GM19240 (cell line): ENCODE results near the gene TEX10.
A peak's percentile ranks its signal among the peaks of the same experiment; 100 is the strongest.
"Not testable (repeated sequence)": the region's sequence is repeated elsewhere in the genome, so short reads cannot be mapped to it uniquely, and the experiment has no call there.

Experiments
- DNase-seq: peaks from one replicate; pipeline ENCODE4 v3.0.0; 2011; ENCODE audit warnings: low spot score; ENCODE audit not compliant: insufficient read length

The TEX10 gene

DNA sequence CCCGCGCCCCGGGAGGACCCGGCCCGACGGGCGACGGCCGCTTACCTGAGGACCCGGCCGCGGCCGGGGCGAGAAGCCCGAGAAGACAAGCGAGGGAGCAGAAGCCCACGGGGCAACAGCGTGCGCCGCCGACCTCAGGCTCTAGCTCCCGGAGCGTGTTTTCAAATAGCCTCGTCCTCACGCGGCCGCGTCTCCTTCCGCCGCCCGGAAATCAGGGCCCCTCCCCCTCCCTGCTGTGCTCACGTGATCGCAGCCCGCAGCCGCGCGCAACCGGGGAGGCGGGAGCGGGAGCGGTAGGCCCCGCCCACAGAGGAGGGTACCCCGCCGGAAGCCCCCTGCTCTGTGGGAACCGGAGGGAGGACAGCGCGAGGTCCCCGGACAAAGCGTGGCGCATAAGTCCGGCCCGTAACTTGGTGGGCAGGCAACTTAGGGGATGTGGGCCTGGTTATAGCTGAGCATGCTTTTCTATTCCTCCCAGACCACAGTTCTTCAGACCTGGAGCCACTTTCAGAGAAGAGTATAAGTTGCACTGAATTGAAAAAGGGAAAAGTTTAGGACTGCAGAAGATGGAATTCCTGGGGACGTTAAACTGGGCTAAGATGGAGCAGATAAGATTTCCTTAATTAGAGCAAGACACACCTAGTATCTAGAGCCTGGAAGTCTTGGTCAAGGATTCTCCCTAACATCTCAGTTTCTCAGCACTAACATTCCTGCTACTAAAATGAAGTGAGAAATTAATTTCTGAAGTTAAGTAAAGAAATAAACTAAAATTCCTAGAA lies at the start of gene TEX10:
Gene TEX10 (minus strand): TSS at position 216 of the 779 bp plus-strand sequence. CDS start 3,579 bp downstream, outside the sequence.
- peak; percentile 67 for DNase-seq

DNA sequence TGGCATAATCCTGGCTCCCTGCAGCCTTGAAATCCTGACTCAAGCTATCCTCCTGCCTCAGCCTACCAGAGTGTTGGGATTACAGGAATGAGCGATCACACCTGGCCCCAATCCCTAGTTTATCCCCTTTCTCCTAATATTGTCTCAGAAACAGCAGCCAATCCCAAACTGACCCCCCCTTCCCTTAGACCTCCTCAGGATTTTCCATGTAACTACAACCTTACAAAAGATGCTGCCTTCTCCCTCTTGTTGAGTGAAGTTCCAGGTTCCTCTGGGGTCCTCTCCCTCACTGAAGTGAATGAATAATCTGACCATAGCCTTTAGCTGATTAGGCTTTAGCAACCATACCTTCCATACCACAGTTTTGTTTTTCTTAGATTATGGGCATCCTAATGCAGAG lies 48.3 kb upstream of the TEX10 start:
- no peak for DNase-seq

DNA sequence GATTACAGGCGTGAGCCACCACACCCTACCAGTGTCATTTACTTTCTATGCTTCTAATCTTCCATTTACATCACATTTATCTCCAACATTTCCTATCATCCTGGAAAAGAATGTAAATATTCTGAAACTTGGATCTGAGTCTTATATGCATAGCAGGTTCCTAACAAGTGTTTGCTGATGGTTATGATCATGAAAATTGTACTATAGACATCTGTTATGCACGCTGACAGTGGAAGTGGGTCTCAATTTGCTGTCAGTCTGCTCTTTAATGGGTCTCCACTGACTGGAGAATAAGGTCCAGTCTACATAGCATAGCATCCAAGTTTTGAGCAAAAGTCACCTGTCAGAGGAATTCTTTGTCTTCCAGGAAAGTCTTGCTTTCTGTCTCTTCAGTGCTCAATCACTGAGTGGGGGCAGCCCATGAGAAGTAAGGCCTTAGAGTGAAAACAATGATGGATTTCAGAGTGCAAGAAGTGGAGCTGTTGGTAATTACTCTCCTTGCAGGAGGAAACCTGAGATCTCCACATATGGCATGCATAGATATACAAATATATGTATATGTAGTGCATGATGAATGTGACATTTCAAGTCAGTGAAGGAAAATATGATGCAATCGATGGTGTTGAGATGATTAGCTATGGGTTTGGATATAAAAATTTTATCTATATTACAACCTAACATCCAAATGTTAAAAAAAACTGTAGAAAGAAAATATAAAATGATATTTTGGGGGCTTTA lies 45.0 kb upstream of the TEX10 start:
- DNase-seq = no peak

DNA sequence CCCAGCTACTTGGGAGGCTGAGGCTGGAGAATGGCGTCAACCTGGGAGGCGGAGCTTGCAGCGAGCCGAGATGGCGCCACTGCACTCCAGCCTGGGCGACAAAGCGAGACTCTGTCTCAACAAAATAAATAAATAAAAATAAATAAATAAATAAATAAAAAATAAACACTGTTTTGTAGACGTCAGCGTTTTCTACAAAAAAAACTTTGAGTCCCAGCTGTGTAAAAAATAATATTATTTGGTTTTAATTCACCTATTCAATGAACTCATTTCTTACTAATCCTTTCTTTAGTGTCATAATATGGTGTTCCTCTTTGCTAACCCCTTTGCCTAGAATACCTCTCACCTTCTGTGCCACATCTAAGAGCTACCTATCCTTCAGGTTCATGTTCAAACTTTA lies 44.0 kb upstream of the TEX10 start:
- no peak for DNase-seq

DNA sequence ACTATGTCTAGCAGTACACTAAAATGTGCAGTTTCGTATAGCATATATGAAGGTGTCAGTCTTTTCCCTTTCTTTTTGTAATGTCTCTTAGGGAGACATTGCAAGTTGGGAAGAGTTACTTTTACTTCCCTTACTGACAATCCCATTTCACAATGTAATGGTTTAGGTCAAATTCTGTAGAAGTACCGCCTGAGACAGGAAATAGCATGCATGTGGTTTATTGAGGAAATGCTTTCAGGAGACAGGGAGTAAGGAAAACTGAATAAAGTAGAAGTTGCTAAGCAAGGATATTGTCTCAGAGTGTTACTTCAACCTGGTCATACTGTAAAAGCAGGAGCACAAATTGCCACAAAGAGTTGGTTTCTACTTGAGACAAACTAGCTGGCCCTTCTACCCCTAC lies 42.1 kb upstream of the TEX10 start:
- no peak for DNase-seq

DNA sequence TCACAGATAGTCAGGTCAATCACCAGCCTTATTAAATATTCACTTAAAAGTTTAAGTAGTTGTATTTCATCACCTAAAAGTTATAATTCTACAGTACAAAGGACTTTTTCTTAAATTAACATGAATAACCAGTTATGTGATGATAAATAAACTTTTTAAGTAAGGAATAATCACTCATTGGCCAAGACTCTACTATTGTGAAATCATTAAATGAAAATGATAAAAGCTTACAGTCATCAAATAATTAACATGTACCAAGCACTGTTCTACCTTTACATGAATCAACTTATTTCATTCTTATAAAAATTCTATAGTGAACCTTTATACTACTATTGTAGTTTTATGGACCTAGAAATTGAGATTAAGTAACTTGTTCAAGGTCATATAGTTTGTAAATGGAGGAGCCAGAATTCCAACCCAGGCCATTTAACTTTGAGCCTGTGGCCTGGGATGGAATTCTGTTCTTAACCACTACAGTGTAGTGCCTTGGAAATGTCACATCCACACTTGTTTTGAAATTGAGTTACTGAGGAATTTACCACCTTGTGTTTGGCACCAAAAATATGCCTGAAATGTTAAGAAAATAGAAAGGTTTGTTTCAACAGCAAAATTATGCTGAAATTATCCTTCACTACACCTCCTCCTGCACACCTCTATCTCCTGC lies 41.4 kb upstream of the TEX10 start:
- DNase-seq = no peak

DNA sequence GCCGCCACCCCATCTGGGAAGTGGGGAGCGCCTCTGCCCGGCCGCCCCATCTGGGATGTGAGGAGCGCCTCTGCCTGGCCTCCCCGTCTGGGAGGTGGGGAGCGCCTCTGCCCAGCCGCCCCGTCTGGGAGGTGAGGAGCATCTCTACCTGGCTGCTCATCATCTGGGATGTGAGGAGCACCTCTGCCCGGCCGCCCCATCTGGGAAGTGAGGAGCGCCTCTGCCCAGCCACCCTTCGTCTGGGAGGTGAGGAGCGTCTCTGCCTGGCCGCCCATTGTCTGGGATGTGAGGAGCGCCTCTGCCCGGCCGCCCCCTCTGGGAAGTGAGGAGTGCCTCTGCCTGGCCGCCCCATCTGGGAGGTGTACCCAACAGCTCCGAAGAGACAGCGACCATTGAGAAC lies 40.2 kb upstream of the TEX10 start:
- DNase-seq = not testable (repeated sequence)

DNA sequence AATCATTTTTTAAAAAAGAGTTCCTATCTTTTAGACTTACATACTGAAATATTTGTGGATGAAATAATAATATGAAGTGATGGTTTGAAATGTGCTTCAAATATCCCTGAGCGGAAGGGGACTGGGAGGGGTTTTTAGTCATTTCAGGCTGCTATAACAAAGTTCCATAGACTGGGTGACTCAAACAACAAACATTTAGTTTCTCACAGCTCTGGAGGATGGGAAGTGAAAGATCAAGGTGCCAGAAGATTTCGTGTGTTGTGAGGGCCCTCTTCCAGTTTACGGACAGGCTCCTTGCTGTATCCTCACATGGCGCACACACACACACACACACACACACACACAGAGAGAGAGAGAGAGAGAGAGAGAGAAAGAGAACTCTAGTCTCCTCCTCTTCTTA lies 27.1 kb upstream of the TEX10 start:
- DNase-seq = no peak

DNA sequence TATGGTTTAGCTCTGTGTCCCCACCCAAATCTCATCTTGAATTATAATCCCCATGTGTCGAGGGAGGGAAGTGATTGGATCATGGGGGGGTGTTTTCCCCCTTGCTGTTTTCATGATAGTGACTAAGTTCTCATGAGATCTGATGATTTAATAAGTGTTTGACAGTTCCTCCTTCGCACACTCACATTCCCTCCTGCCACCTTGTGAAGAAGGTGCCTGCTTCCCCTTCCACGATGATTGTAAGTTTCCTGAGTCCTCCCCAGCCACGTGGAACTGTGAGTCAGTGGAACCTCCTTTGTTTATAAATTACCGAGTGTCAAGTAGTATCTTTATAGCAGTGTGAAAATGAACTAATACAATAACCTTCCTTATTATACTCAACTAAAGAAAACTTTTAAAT lies 24.3 kb upstream of the TEX10 start:
- no peak for DNase-seq

DNA sequence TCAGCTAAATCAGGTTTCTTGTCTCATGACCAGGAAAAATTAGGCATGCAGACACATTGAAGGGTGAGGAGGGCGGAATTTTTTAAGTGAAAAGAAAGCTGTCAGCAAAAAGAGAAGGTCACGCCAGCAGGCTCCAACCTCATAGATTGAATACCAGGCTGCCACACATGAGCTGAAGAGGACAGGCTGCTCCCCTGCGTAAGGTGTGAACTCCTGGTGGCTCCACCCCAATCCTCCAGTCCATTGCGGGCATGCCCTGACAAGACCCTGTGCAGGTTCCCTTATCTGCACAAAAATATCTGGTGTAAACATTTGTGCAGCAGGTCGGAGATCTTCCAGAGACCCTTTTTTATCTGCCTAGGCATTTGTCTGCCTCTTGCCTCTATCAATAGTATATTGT lies 22.9 kb upstream of the TEX10 start:
- no peak for DNase-seq

DNA sequence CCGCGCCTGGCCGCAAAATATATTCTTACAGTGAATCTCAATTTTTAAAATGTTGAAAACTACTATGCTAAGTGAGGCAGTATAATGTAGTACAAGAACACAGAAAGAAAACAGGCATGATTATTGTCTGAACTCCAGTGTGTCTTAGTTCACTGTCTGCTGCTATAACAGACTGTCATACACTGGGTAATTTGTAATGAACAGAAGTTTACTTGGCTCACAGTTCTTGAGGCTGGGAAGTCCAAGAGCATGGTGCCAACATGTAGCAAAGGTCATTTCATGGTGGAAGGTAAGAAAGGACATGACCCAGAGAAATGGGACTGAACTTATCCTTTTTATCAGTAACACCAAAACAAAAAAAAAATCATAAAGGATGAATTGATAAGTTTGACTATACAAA lies 19.9 kb upstream of the TEX10 start:
- no peak for DNase-seq

DNA sequence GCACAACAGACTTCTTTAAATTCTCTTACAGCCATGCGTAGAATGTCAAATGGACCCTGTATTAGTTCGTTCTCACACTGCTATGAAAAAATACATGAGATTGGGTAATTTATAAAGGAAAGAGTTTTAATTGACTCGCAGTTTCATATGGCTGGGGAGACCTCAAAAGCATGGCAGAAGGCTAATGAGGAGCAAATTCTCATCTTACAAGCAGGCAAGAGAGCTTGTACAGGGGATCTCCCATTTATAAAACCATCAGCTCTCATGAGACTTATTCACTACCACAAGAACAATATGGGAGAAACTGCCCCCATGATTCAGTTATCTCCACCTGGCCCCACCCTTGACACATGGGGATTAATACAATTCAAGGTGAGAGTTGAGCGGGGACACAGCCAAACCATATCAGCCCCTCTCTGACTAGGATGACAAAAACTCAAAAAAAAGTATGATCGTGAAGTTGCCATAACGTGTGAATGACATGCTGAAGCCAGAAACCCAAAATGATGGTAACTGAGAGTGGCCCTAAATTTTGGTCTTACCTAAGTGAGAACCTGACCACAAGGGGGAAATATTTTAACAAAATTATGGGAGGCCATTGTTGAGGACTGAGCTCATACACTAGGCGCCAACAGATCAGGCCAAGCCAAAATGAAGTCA lies 17.5 kb upstream of the TEX10 start:
- DNase-seq = no peak

DNA sequence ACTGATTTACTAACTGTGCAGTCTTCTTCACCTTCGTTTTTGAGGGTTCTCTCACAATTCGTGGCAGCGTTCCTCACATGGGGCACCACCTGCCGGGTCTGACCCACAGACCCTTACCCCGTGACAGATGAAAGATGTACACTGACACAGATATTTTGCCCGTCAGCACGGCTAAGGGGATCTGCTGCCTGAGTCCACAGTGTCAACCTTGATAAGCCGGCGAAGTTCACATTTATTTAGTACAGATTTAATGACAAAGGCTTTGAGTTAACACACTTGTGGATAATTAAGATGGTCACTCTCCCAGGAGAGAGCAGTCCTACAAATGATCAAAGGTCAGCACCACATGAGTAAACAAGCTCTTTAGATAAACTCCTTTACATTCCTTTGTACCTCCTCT lies 15.9 kb upstream of the TEX10 start:
- DNase-seq = no peak

DNA sequence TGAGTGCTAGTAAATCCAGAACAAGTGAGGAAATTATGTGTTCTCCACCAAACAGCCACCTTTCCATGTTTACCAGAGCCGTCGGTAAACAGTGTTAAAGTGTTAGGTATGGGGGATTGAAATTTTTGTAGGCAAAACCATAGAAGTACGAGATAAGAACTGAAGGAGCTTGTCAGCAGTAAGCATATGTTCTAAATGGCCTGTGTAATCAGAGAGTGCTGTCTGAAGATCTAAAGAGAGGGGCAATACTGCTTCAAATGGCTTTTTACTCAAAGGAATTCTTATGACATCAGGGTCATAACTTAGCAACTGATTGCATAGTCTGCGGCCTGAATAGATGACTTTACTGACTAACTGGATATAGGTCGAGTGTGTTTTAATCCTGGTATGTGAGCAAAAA lies 13.4 kb upstream of the TEX10 start:
- DNase-seq = no peak

DNA sequence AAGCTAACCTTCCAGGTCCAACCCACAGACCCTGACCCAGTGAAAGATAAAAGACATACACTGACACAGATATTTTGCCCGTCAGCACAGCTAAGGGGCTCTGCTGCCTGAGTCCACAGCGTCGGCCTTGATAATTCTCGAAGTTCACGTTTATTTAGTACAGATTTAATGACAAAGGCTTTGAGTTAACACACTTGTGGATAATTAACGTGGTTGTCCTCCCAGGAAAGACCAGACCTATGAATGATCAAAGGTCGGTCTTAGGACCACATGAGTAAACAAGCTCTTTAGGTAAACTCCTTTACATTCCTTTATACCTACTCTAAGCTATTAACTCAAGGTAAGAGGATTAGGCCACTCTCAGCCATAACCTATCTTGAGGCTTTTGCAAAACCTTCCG lies 11.3 kb upstream of the TEX10 start:
- no peak for DNase-seq

DNA sequence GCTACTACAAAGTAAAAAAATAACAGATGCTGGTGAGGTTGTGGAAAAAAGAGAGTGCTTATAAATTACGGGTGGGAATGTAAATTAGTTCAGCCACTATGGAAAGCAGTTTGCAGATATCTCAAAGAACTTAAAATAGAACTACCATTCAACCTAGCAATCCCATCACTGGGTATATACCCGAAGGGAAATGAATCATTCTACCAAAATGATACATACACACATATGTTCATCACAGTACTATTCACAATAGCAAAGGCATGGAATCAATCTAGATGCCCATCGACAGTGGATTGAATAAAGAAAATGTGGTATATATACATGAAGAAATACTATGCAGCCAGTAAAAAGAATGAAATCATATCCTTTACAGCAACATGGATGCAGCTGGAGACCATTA lies 6.3 kb upstream of the TEX10 start:
- DNase-seq = no peak

DNA sequence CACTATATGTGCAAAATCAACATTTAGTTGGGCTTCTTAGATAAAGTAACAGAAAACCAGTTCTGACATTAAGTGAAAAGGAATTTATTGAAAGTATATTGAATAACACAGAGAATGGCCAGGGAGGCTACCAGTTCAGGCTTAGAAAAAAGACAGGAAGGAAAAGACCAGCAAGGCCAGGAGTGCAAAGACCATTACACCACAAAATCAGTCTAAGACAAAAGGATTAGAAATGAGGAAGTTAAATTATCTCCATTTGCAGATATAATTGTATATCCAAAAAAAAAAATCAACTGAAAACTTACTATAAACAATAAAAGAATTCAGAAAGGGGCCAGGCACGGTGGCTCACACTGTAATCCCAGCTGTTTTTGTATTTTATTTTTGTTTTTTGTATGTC lies 4.8 kb upstream of the TEX10 start:
- DNase-seq = no peak

DNA sequence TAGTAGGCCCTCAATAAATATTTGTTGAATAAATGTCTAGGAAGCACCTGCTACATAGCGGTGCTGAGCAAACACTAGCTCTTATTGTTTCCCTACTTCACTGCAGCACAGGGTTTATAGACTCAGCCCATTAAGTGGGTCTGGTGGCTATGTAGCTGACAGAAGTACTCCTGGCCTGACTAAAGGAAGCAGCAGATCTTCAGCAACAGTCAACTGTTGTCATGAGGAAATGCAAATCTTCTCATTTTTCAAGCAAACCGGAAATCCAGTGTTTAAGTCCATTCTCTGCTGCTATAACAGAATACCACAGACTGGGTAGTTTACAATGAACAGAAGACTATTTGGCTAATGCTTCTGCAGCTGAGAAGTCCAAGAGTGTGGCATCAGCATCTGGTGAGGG lies 2.8 kb upstream of the TEX10 start:
- no peak for DNase-seq

DNA sequence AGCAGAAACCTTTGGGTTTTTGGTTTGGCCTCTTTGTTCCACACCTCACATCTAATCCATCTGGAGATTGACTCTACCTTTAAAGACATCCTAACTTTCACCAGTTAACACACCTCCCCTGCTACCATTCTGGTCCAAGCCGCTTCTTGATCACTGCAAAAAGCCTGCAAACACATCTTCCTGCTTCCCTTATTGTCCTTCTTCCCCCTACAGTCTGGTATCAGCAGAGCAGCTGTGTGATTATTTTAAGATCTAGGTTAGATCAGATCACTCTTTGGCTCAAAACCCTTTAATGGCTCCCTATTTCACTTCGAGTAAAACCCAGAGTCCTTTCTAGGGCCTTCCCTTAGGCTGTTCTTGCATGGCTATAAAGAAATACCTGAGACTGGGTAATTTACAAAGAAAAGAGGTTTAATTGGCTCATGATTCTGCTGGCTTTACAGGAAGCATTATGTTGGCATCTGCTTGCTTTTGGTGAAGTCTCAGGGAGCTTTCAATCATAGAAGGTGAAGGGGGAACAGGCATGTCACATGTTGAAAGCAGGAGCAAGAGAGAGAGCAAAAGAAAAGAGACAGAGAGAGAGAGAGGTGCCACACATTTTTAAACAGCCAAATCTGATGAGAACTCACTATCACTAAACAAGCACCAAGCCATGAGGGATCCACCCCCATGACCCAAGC lies 1.5 kb upstream of the TEX10 start:
- DNase-seq = no peak

DNA sequence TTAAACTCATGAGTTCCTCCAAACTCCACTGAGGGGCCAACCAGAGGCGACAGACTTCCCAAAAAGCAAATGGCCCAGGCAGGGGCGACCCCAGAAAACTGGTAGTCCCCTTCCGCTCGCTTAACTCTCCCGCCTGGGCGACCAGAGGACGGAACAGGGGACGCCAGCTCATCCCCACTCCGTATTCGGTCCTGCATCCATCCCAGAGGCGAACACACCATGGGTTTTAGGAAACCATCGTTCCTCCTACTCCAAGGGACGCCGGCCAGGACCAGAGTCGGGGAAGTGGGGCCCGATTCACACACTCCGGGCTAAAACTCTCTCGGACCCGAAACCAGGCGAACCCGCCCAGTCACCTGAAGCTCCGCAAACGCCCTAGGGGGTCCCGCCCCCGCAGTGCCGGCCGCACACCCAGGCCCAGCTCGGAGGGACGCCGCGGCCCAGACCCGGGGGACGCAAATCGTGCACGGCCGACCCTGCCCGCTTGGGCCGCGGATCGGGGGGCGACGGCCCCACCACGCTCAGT lies 478 bp downstream of the TEX10 start:
- DNase-seq = no peak

DNA sequence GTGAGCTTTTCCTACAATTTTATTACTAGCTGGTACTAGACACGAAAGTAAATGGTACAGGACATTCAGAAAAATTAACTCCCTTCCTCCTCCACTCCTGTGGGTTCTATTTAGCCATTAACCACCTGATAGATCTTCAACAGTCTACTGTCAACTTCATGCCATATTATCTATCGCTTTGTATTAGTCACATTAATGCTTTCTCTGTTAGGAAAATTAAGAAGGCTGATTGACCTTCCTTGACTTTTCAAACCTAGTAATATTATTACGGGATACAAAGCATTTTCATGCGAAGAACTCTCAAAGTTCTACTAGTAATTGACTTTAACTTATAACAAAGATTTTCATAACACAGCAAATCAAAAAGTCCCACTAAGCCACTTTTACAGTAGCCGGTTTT lies 1.2 kb downstream of the TEX10 start:
- no peak for DNase-seq
